22Rv1 (cell line): ENCODE measurements around the gene DDX11.
"Not testable (repeated sequence)": the region's sequence is repeated elsewhere in the genome, so short reads cannot be mapped to it uniquely, and the experiment has no call there.

Experiments used
- H3K27ac ChIP-seq: fragments of 450-650 bp; 2 replicates; pipeline ENCODE4 v1.5.1; 2017
- CTCF ChIP-seq: fragments of 450-650 bp; IDR thresholded peaks from 2 replicates; pipeline ENCODE4 v1.5.1; 2017; ENCODE audit warnings: mild to moderate bottlenecking
- ZFX ChIP-seq: fragments of 450-650 bp; IDR thresholded peaks from 2 replicates; pipeline ENCODE4 v1.6.1; 2017; ENCODE audit warnings: antibody characterized with exemption, borderline replicate concordance

Gene DDX11

GRCh38 chr12:31105668-31106067 is 32.0 kb downstream of the DDX11 start:
- TF ChIP-seq CTCF (no peak), ZFX (no peak)
- H3K27ac ChIP-seq: no peak overlapping the region

DNA sequence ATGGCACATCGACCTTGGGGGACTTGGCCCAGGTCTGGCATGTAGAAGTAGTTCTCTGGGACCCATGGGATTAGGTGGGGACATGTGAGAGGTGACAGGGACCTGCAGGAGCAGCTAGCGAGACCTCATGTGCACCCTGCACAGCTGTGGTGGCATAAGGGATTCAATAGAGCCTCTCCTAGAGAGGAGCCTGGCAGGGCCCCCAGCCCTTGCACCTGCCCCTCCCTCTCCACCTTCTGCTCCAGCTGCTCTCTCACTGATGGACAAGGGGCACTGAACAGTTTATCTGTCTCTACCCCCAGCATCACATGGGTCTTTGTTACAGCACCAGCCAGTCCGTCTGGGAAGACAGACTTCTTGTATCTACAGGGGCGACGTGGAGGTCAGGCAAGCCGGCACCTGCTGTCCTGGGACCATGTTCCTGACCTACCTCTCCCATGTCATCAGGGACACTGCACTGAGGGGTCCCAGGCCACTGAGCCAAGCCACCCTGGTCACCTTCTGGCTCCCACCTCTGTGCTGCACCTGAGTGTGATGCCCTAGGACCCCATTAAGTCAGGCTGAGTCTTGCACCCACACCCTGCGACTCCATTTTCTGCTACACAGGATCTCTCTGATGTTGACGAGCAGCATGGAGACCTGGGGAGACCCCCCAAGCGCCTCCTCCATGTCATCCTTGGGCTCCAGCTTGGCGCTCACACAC is 32.6 kb downstream of the DDX11 start:
- no peak for TF ChIP-seq ZFX
- TF ChIP-seq CTCF: no peak
- H3K27ac ChIP-seq: no peak overlapping the region

- H3K27ac ChIP-seq: not testable (repeated sequence)
These were observed 36.1 kb downstream of the DDX11 start for GRCh38 chr12:31109773-31110172.

GRCh38 chr12:31110263-31110662 is 36.6 kb downstream of the DDX11 start:
- not testable (repeated sequence) for H3K27ac ChIP-seq

DNA sequence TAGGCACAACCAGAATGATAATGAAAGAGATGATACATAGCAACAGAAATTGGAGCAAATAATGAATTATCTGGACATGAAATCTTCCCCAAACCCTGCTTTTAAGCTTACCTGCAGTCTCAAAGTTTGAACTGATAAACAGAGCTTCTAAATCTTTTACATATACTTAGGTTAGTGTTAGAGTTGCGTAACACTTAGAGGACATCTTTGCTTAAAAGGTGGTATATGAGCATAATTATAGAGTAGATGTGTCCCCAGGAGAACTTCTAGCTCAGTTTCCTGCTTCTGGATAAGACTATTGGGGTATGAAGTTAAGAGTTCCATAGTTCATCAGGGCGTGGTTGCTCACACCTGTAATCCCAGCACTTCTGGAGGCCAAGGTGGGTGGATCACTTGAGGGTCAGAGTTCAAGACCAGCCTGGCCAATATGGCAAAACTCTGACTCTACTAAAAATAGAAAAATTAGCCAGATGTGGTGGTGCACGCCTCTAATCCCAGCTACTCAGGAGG is 41.5 kb downstream of the DDX11 start:
- H3K27ac ChIP-seq: not testable (repeated sequence)

DNA sequence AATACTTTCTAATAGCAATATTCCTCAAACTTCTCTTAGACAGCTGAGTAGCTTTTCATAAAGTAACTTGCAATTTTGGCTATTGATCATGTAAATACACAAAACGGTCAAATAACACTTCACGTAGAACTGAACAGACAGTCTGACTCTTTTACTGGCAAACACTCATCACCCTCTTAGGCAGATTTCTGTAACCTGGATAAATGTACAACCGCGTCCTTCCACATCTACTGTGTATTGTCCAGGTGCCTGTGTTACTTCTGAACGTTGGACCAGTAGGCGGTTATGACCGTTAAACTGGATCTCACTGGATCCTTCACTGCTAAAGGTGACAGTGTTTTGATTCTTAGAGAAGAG is 43.2 kb downstream of the DDX11 start:
- not testable (repeated sequence) for H3K27ac ChIP-seq

DNA sequence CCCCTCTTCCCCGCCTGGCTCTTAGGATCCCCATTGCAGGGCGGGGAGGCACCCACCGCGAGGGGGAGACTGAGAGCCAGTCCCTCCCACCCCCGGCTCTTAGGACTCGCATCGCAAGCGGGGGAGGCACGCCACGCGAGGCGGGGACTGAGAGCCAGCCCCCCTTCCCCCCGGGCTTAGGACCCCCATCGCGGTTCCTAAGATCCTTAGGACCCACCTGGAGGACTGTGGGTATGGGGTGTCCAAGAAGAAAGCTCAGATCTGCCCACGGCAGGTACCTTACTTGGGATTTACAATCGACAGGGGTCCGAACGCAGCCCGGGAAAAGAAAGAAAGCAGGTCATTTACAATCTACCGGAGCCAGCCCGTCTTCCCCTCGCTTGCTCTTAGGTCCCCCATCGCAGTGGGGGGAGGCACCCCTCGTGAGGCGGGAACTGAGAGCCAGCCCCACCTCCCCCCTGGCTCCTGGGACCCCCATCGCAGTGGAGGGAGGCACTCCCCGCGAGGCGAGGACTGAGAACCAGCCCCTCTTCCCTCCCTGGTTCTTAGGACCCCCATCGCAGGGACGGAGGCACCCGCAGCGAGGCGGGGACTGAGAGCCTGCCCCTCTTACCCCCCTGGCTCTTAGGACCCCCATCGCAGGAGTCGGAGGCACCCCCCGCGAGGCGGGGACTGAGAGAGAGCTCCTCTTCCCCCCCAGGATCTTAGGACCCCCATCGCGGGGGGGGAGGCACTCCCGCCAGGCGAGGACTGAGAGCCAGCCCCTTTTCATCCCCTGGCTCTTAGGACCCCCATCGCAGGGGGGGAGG is 43.7 kb downstream of the DDX11 start:
- peak overlapping the region; percentile 8; the same call in 1 of the 2 replicates for H3K27ac ChIP-seq
- TF ChIP-seq ZFX (no peak), CTCF (peak; percentile 76)

- no peak overlapping the region for H3K27ac ChIP-seq
- TF ChIP-seq ZFX (no peak), CTCF (no peak)
These were observed 44.9 kb downstream of the DDX11 start for GRCh38 chr12:31118347-31119191.

- no peak overlapping the region for H3K27ac ChIP-seq
These were observed 45.6 kb downstream of the DDX11 start for GRCh38 chr12:31119192-31119802.

More at GRCh38 chr12:31119192-31119802, 45.6 kb downstream of the DDX11 start:
- TF ChIP-seq ZFX (no peak), CTCF (no peak)
